ENCODE data around the gene CALML6.

The CALML6 gene

GRCh38 chr1:1910033-1910465 is 5.0 kb upstream of the CALML6 start:
- in situ Hi-C loops (cut with MboI; ENCODE audit: low sequenced_read_pairs) = no loop called here

- in situ Hi-C loops (cut with MboI; ENCODE audit: low sequenced_read_pairs) = no loop called here
These were observed 4.3 kb upstream of the CALML6 start for GRCh38 chr1:1910651-1911331.

GRCh38 chr1:1911350-1912041 is 3.6 kb upstream of the CALML6 start:
- in situ Hi-C loops (cut with MboI; ENCODE audit: low sequenced_read_pairs) = no loop called here

- in situ Hi-C loops (cut with MboI; ENCODE audit: low sequenced_read_pairs) = no loop called here
These were observed 724 bp upstream of the CALML6 start for GRCh38 chr1:1914101-1914970.

GRCh38 chr1:1915911-1916840 is 1.1 kb downstream of the CALML6 start:
- in situ Hi-C loops (cut with MboI; ENCODE audit: low sequenced_read_pairs) = no loop called here

- in situ Hi-C loops (cut with MboI; ENCODE audit: low sequenced_read_pairs) = no loop called here
These were observed 1.8 kb downstream of the CALML6 start for GRCh38 chr1:1916851-1917251.

- in situ Hi-C loops (cut with MboI; ENCODE audit: low sequenced_read_pairs) = no loop called here
These were observed 2.4 kb downstream of the CALML6 start for GRCh38 chr1:1917304-1917976.

GRCh38 chr1:1917995-1918900 is 3.2 kb downstream of the CALML6 start:
- in situ Hi-C loops (cut with MboI; ENCODE audit: low sequenced_read_pairs) = no loop called here

- in situ Hi-C loops (cut with MboI; ENCODE audit: low sequenced_read_pairs) = no loop called here
These were observed 3.8 kb downstream of the CALML6 start, which contains the start of gene TMEM52 for GRCh38 chr1:1918901-1919303. Gene TMEM52 (minus strand): TSS chr1:1919279. CDS start chr1:1919265, 14 bp downstream.

- in situ Hi-C loops (cut with MboI; ENCODE audit: low sequenced_read_pairs) = no loop called here
These were observed 4.4 kb downstream of the CALML6 start for GRCh38 chr1:1919304-1920056.

GRCh38 chr1:1920057-1920607 is 5.1 kb downstream of the CALML6 start:
- in situ Hi-C loops (cut with MboI; ENCODE audit: low sequenced_read_pairs) = no loop called here

- in situ Hi-C loops (cut with MboI; ENCODE audit: low sequenced_read_pairs) = no loop called here
These were observed 5.8 kb downstream of the CALML6 start for GRCh38 chr1:1920608-1921458.

- in situ Hi-C loops (cut with MboI; ENCODE audit: low sequenced_read_pairs) = no loop called here
These were observed 6.4 kb downstream of the CALML6 start for GRCh38 chr1:1921459-1921862.

GRCh38 chr1:1921901-1922701 is 7.0 kb downstream of the CALML6 start:
- in situ Hi-C loops (cut with MboI; ENCODE audit: low sequenced_read_pairs) = no loop called here

- in situ Hi-C loops (cut with MboI; ENCODE audit: low sequenced_read_pairs) = no loop called here
These were observed 7.6 kb downstream of the CALML6 start for GRCh38 chr1:1922702-1922955.
